HG03097 (cell line): ENCODE results near the gene ACOT7.

Experiments used
- ATAC-seq: cut with Tn5 transposase; IDR thresholded peaks from one replicate; pipeline ENCODE4 v1.9.1; 2021; ENCODE audit not compliant: unreplicated experiment, low FRiP score

ACOT7 gene

DNA sequence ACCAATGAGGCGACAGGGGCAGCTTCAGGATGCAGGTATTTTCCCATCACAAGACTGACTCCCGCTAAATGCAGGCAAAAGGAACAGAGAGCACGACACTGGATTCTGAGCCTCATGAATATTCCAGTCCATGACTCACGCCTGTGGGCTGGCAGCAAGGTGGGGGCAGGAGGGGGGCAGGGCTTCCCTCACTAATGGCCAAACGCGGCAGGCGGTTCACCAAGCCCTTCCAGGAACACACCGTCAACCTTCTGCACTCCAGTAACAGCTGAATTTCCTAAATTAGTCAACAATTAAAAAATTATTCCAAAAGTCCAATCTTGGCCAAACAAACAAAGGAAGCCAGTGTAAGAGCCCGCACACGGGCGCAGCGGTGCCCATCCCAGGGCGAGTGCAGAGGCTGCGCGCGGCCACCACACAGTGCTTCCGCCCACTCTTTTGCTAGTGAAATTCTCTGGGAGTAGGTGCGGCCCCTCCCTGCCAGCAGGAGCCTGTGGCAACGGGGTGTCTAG is 120.1 kb downstream of the ACOT7 start:
- ATAC-seq: no peak

DNA sequence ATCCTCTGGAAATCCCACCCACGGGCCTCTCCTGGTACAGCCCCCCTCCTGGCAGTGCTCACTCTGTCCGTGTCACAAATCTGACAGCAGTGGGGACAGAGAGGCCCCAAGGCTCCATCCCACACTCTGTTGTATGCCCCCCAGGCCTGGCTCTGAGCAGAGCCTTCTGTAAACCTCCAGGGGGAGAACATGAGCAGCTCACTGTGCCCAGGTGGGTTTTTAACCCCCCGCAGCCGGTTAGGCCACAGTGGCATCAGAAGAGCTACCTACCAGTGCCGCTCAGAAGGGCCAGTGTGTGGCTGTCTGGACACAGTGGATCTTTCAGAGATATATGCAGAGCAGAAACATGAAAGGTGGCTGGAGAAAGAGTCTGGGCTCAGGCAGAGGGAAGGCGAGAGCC is 120.7 kb downstream of the ACOT7 start:
- no peak for ATAC-seq

GRCh38 chr1:6272452-6272851 is 121.1 kb downstream of the ACOT7 start:
- ATAC-seq: no peak

GRCh38 chr1:6271554-6271953 is 122.0 kb downstream of the ACOT7 start:
- ATAC-seq: no peak

DNA sequence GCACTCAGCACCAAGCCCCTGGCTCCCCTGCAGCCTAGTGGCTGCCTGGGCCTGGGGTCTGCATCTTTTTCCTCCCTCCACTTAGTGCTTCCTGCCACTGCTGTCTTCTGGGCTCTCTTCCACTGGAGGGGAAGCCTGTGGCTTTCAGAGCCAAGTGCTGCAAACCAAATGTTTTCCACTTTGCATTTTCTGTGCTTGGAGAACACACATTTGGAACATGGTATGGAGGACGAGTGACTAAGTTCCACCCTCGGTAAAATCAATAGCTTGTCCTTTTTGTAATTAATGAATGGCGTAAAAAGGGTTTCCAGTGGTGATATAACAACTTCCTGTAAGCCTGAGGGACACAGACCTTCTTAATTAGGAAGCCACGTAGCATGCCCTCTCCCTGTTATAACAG is 122.6 kb downstream of the ACOT7 start:
- ATAC-seq: no peak

- ATAC-seq: no peak
Measured at GRCh38 chr1:6270401-6270800, 123.2 kb downstream of the ACOT7 start.

DNA sequence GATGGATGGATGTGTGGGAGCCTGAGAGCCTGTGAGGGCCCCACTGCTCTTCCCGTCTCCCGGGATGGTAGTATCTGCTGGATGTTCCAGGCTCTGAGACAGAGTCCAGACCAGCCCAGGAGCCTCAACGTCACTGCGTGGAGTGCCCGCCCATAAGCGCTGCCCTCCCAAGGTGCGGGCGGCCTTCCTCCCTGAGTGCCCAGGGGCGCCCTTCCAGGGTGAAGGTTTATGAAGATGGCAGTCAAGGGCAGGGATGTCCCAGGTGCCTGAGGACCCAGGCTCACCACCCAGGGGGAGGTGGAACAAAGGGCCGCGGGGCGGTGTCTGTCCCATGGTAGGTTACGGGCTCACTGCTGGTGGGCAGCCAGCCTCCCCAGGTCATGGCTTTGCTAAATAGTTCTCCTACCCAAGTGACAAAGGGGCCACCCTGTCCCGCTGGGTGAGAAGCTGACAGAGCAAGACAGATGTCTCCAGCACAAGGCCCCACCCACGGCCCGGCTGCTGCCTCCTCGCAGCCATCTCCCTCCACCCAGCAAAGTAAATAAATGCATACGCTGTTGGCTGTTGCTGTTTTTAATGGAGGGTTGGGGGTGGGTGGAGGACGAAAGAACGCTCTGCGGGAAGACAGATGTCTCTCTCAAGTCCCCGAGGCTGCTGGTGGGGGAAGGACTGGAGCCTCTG is 123.7 kb downstream of the ACOT7 start:
- ATAC-seq: no peak

DNA sequence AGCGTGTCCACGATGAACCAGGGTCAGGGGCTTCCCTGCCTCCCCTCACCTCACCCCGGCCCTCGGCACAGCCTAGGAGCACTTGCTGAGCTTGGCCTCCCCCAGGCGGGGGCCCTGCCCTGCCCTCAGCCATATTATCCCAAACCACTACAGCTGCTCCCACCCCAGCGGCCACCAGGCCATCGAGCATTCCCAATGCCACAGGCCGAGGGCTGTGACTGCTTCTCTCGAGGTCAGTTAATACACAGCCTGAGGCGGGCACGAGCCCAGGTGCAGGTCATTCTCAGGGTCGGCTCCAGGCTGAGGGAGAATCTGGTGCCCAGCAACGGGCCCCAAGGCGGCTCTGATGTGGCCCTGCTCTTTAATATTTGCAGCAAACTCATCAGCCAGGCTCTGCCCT is 124.3 kb downstream of the ACOT7 start:
- ATAC-seq: no peak

GRCh38 chr1:6268415-6268814 is 125.2 kb downstream of the ACOT7 start:
- ATAC-seq: no peak

DNA sequence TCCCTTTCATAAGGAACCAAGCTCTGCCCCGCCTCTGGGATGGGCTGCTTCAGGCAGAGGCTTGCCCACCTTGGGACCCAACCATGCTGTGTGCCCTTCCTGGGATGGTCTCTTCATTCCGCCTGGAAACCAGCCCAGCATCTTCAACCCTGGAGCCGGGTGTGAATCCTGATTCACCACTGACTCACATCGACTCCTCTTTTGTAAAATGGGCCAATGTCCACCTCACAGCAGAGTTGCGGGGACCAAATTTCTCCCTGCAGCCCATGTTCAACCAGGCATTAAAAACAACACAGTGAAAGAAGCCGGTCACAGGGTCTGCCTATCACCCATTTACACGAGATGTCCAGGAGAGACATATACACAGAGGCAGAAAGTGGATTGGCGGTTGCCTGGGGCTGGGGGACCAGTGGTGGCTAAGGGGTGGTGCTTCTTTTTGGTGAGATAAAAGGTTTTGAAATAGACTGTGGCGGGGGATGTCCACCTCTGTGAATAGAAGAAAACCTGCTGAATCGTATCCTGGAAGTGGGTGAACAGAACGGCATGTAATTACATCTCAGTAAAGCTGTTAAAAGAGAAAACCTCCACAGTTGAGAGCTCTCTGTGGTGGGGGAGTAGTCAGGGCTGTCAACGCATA is 125.8 kb downstream of the ACOT7 start:
- no peak for ATAC-seq

GRCh38 chr1:6266641-6267040 is 126.9 kb downstream of the ACOT7 start:
- ATAC-seq: no peak

GRCh38 chr1:6265151-6265550 is 128.4 kb downstream of the ACOT7 start:
- no peak for ATAC-seq

- ATAC-seq: no peak
Measured at GRCh38 chr1:6263716-6264115, 129.9 kb downstream of the ACOT7 start.

DNA sequence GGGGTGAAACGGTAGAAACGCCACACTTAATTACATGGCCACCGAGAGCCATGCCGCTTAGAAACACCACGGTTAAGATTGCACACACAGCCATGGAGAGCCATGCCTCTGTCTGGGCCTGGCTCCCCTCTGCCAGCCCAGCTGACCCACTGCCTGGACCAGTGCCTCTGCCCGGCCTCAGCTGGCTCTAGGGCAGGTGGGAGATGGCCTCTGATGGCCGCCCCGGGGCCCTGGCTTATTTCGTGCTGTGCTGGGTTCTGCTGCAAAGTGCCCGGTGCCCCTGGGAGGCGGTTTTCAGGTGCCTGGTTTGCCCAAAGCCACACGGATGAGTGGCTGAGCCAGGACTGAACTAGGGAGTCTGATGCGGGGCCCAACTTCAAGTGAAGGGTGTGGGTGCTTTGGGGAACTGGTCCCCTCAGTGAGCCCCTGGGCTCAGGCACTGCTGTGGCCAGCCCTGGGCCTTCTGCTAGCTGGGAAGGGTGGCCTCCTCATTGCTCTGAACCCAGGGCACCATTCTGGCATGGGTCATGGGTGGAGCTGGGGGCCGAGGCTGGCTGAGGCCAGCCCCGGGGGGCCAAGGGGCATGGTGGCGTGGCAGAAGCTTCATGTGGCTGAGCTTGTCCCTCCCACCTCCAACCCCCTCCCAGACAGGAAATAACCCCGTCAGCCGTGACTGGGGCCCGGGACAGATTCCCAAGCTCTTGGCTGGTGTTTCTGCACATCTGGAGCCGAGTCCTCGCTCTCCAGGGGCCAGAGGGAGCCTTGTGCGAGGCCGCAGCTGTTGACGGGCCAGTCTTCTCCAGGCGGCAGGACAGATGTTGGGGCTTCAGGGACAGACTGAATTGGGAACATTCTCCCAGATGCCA is 130.8 kb downstream of the ACOT7 start:
- no peak for ATAC-seq

GRCh38 chr1:6261615-6261995 is 132.0 kb downstream of the ACOT7 start:
- no peak for ATAC-seq

DNA sequence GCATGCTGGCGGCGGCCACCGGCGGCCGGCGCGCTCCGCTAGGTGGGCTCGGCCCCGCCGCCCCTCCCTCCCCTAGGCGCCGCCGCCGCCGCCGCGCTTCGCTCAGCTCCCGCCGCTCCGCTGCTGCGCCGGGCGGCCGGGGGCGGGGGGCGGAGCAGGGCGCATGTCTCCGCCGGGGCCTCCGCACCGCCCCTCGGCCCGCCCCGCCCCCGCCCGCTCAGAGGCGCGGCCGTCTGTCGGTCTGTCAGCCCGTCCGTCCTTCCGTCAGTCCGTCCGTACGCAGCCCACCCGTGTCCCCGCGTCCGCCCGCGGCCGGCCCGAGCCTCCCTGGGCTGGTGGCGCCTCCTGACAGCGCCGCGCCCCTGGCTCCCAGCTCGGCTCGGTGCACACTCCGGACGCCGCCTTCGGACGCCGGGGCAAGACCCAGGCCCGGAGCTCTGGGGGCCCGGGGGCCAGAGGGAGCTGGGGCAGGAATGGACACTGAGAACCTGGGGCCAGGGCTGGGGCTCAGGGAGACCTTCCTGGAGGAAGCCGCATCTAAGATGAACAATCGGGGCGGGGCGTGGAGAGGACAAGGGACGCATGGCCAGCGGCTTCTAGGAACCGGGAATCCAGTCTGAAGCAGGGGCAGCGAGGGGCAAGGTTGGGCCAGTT is 132.5 kb downstream of the ACOT7 start, which contains the start of gene GPR153:
TSS of gene GPR153 (minus strand) at position 138 of the 654 bp plus-strand sequence. CDS start 6,193 bp downstream, outside the sequence.
- no peak for ATAC-seq

DNA sequence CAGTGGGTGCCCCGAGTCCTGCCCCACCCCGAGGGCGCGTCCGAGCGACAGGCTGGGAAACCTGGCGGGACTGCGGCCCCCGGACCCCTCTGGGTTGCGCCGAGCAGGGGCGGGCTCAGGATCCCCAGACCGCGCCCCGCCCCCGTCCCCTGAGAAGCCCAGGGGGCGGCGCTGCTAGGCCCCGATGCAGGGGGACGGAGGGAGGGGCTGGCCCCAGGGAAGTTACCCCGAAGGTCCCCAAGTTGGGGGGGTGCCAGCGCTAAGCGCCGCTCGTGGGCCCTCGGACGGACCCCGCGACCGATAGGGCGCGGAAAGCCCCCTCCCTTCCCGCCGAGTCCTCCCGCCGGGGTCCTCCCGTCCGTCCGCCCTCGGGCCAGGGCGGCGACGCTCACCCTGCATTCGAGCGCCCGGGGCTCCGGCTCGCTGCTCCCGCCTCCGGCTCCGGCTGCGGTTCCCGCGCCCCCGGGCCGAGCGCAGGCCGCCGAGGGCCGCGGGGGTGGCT is 133.1 kb downstream of the ACOT7 start:
- ATAC-seq: no peak

DNA sequence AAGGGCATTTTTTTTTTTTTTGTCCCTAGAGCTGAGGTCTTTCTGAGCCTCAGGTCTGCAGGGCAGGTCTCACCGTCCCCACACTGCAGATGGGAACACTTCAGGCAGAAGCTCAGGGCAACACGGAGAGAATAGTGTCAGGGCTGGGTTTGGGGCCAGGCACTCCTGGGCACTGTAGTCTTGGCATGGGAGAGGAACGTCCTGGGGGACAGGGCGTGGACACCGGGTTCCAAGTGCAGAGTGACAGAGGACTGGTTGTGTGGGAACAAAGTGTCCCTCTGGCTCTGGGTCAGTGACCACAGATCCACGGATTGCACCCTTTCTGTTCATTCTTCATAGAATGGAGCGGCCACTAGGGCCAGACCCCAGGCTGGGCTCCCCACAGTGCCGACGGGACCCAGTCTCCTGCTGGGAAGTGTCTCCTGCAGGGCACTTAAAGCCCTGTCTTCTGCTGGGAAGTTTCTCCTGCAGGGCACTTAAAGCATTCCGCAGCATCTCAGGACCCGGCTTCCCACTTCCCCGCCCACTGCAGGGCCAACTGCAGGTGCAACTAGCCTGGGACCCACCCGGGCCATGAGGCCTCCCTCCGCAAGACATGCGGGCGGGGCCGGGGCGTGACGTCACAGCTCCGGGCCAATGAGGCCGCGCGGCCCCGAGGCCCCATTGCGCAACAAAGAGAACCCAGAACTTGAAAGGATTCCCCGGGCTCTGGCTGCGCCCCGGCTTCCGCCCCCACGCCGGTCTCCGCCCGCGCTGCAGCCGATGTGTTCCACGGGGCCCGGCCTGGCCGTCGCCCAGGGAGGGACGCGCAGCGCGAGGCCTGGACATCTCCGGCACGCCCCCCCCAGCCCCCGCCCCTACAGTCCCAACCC is 133.8 kb downstream of the ACOT7 start:
- ATAC-seq: no peak

DNA sequence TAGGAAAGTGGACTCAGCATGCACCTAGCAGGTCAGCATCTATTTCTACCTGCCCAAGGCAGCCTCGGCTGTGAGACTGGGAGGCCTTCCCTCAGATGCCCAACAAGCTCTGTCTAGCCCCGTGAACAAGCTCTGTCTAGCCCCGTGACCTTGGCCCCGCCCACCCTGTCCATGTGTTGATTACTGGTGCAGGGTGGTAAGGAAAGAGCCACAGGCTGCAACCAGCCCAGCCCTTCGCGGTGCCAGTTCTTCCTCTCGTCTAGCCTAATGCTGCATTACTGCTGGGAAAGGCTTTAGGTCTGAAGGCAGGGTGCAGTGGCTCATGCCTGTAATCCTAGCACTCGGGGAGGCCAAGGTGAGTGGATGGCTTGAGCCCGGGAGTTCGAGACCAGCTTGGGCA is 134.9 kb downstream of the ACOT7 start:
- ATAC-seq: no peak
